ENCODE data around the gene CCDC182.

Gene CCDC182

GRCh38 chr17:57696050-57696449, 49.0 kb downstream of the CCDC182 start:
- no peak for DNase-seq
